ENCODE data around the gene ZNRF3. TPM values are rescaled to one million over a fixed set of nuclear protein-coding genes. Genes with fewer than 3 reads are reported as not detected.

The ZNRF3 gene
- polyA plus RNA-seq, 3 donors = 0.13 TPM; not detected in 2

DNA sequence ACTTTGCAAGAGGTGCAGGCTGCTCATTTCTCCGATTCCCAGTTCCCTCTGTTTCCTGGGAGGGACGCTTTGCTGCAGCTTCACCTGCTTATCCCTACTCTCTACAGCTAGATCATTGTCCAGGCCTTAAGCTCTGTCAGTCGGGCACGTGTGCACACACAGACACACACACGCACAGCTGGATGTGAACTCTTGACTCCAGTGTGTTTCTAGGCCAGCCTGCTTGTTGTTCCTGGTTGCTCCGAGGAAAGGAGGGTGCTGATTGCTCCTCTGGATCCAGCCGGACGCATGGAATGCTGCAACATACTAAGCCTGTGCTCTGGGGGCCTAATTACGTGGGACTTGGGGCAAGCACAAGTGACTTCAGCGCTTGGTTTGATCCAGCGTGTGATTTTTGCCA, 19.7 kb downstream of the ZNRF3 start:
- TF ChIP-seq, protein P1, sequence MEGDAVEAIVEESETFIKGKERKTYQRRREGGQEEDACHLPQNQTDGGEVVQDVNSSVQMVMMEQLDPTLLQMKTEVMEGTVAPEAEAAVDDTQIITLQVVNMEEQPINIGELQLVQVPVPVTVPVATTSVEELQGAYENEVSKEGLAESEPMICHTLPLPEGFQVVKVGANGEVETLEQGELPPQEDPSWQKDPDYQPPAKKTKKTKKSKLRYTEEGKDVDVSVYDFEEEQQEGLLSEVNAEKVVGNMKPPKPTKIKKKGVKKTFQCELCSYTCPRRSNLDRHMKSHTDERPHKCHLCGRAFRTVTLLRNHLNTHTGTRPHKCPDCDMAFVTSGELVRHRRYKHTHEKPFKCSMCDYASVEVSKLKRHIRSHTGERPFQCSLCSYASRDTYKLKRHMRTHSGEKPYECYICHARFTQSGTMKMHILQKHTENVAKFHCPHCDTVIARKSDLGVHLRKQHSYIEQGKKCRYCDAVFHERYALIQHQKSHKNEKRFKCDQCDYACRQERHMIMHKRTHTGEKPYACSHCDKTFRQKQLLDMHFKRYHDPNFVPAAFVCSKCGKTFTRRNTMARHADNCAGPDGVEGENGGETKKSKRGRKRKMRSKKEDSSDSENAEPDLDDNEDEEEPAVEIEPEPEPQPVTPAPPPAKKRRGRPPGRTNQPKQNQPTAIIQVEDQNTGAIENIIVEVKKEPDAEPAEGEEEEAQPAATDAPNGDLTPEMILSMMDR (IDR thresholded peaks at IDR 0.05) = no peak
- Histone ChIP-seq H3K9me3 (replicated peaks in 1 of 2; ENCODE audit: control insufficient read depth in 1 of 2, insufficient read depth in 1 of 2, low read length in 2 of 2) (no peaks in the 10 kb centered on the region), H3K27me3 (ENCODE audit: control insufficient read depth in 2 of 2, insufficient read depth in 2 of 2, low read length in 2 of 2) (no peaks in the 10 kb centered on the region), H3K79me2 (ENCODE audit: insufficient read depth, low read length) (no peaks in the 10 kb centered on the region), H3K4me2 (replicated peaks; ENCODE audit: extremely low read depth, low read length, poor library complexity, severe bottlenecking) (no peak overlapping the region), H3K36me3 (replicated peaks in 1 of 2; ENCODE audit: control insufficient read depth in 1 of 2, insufficient read depth in 2 of 2, low read length in 2 of 2) (no peaks in the 10 kb centered on the region), H3K9ac (ENCODE audit: insufficient read depth, low read length, poor library complexity, severe bottlenecking) (no peak overlapping the region), H4K20me1 (ENCODE audit: insufficient read depth, low read length) (no peaks in the 10 kb centered on the region), H3K27ac (ENCODE audit: low read depth in 1 of 2, low read length in 2 of 2) (no peak overlapping the region), H3K4me1 (ENCODE audit: control insufficient read depth in 1 of 2, insufficient read depth in 2 of 2, low read length in 2 of 2) (peaks cover 0 to 3% of the 10 kb centered on the region in 2 donors), H2AFZ (ENCODE audit: insufficient read depth, low read depth, low read length, poor library complexity, severe bottlenecking) (no peak overlapping the region), H3K4me3 (replicated peaks in 1 of 3; ENCODE audit: low read depth in 2 of 3, low read length in 3 of 3) (no peak overlapping the region)
- intact Hi-C loops (cut with micrococcal nuclease) = no loop called here
- Mint-ChIP-seq H3K9me3 (no peaks in the 10 kb centered on the region), H3K27ac (no peak overlapping the region), H3K27me3 (ENCODE audit: low read depth in 3 of 3) (peaks cover 2 to 3% (median 2%) of the 10 kb centered on the region in 3 donors), H3K4me3 (no peak overlapping the region), H3K36me3 (no peaks in the 10 kb centered on the region), H3K4me1 (peaks cover 14% of the 10 kb centered on the region)
- no peak for DNase-seq
- 92% methylated on average over 9 of the region's 11 CpGs for WGBS (ENCODE audit: insufficient coverage)

DNA sequence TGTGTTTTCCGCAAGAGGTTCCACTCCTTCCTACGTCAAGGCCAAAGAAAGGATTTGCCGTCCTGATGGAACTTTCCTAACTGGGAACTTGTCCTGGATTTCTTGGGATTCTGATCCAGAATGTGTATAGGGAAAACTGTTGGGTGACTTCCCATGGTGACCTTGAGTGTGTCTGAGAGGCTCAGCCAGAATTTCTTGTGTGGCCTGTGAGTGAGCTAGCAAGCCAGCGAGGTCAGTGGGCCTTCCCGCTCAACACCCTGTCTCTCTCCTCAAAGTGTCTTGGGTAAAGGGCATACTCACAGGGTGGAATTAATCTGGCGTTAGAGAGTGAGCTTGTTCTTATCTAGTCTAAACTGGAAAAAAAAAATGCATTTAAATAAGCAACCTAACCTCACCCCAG, 20.4 kb downstream of the ZNRF3 start:
- Histone ChIP-seq H3K4me2 (replicated peaks; ENCODE audit: extremely low read depth, low read length, poor library complexity, severe bottlenecking) (no peak overlapping the region), H3K9ac (ENCODE audit: insufficient read depth, low read length, poor library complexity, severe bottlenecking) (no peak overlapping the region), H3K9me3 (replicated peaks in 1 of 2; ENCODE audit: control insufficient read depth in 1 of 2, insufficient read depth in 1 of 2, low read length in 2 of 2) (no peaks in the 10 kb centered on the region), H3K79me2 (ENCODE audit: insufficient read depth, low read length) (no peaks in the 10 kb centered on the region), H3K4me1 (ENCODE audit: control insufficient read depth in 1 of 2, insufficient read depth in 2 of 2, low read length in 2 of 2) (peaks cover 0 to 3% of the 10 kb centered on the region in 2 donors), H4K20me1 (ENCODE audit: insufficient read depth, low read length) (no peaks in the 10 kb centered on the region), H2AFZ (ENCODE audit: insufficient read depth, low read depth, low read length, poor library complexity, severe bottlenecking) (no peak overlapping the region), H3K27ac (ENCODE audit: low read depth in 1 of 2, low read length in 2 of 2) (no peak overlapping the region), H3K36me3 (replicated peaks in 1 of 2; ENCODE audit: control insufficient read depth in 1 of 2, insufficient read depth in 2 of 2, low read length in 2 of 2) (no peaks in the 10 kb centered on the region), H3K4me3 (replicated peaks in 1 of 3; ENCODE audit: low read depth in 2 of 3, low read length in 3 of 3) (no peak overlapping the region), H3K27me3 (ENCODE audit: control insufficient read depth in 2 of 2, insufficient read depth in 2 of 2, low read length in 2 of 2) (no peaks in the 10 kb centered on the region)
- H3K27ac Mint-ChIP-seq = no peak overlapping the region
- H3K4me1 Mint-ChIP-seq = peaks cover 14% of the 10 kb centered on the region
- H3K27me3 Mint-ChIP-seq (ENCODE audit: low read depth in 3 of 3) = peaks cover 2 to 3% (median 2%) of the 10 kb centered on the region in 3 donors
- H3K9me3 Mint-ChIP-seq = no peaks in the 10 kb centered on the region
- DNase-seq = no peak
- intact Hi-C loops (cut with micrococcal nuclease) = no loop called here
- TF ChIP-seq, protein P1 (IDR thresholded peaks at IDR 0.05) = no peak
- H3K4me3 Mint-ChIP-seq = no peak overlapping the region
- H3K36me3 Mint-ChIP-seq = no peaks in the 10 kb centered on the region
- 100% methylated on average over 1 of the region's 6 CpGs for WGBS (ENCODE audit: insufficient coverage)
